Measurements from ENCODE around the gene ANKMY1.

DNA sequence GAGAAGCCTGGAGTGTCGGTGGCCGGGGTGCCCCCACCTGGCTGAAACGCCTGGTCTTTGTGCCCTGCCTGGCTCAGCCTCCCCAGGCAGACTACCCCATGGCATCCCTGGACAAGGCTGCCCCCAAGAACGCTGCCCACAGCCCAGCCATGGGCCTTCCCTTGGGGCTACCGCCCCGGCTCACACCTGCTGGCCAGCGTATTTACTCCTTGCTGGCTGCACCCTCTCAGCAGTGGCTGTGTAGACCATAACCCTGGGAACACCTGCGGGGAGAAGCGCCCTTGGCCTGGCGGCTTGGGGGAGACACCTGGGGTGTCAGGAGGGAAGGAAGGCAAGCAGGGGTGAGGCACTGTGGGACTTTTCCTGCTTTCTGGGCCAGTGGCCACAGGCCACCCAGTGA is 46.1 kb upstream of the ANKMY1 start:
- TF ChIP-seq CSDC2 (CRISPR knock-in tag; IDR thresholded peaks at IDR 0.05) = no peak
- no peak for TF ChIP-seq ZNF8 (CRISPR knock-in tag; IDR thresholded peaks at IDR 0.05)
- TF ChIP-seq ZFP3 (CRISPR knock-in tag; IDR thresholded peaks at IDR 0.05) = no peak
- no peak for TF ChIP-seq ZC3H10 (CRISPR knock-in tag; IDR thresholded peaks at IDR 0.05)
- TF ChIP-seq ARNTL (CRISPR knock-in tag; IDR thresholded peaks at IDR 0.05; ENCODE audit: borderline replicate concordance, low read depth) = no peak
- no peak for TF ChIP-seq RARB (CRISPR knock-in tag; IDR thresholded peaks at IDR 0.05)
- TF ChIP-seq, protein P1, sequence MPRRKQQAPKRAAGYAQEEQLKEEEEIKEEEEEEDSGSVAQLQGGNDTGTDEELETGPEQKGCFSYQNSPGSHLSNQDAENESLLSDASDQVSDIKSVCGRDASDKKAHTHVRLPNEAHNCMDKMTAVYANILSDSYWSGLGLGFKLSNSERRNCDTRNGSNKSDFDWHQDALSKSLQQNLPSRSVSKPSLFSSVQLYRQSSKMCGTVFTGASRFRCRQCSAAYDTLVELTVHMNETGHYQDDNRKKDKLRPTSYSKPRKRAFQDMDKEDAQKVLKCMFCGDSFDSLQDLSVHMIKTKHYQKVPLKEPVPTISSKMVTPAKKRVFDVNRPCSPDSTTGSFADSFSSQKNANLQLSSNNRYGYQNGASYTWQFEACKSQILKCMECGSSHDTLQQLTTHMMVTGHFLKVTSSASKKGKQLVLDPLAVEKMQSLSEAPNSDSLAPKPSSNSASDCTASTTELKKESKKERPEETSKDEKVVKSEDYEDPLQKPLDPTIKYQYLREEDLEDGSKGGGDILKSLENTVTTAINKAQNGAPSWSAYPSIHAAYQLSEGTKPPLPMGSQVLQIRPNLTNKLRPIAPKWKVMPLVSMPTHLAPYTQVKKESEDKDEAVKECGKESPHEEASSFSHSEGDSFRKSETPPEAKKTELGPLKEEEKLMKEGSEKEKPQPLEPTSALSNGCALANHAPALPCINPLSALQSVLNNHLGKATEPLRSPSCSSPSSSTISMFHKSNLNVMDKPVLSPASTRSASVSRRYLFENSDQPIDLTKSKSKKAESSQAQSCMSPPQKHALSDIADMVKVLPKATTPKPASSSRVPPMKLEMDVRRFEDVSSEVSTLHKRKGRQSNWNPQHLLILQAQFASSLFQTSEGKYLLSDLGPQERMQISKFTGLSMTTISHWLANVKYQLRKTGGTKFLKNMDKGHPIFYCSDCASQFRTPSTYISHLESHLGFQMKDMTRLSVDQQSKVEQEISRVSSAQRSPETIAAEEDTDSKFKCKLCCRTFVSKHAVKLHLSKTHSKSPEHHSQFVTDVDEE (CRISPR knock-in tag; IDR thresholded peaks at IDR 0.05) = no peak
- no peak for TF ChIP-seq TOX (CRISPR knock-in tag; IDR thresholded peaks at IDR 0.05; ENCODE audit: borderline replicate concordance)
